Fibroblast of villous mesenchyme (primary cell): Measurements from ENCODE around the gene TYMP. TPM values are rescaled to one million over a fixed set of nuclear protein-coding genes. Genes with fewer than 3 reads are reported as not detected.
"Not testable (repeated sequence)": the region's sequence is repeated elsewhere in the genome, so short reads cannot be mapped to it uniquely, and the experiment has no call there.

Experiments
- DNase-seq: peaks from one replicate; pipeline ENCODE4 v3.0.0-alpha.2; 2010; ENCODE audit warnings: low read depth
- H3K4me3 ChIP-seq: 2 replicates; pipeline ENCODE4 v1.5.1; 2011; ENCODE audit warnings: low read depth, mild to moderate bottlenecking, low read length
- total RNA-seq: library from RNA; depleted of rRNA; stranded (reverse); fragments of >200 nt; gene quantifications from 2 replicates; pipeline ENCODE4 v1.2.3, GENCODE V29; 2012
- TF ChIP-seq, protein P1 (sequence below): IDR thresholded peaks from 2 replicates; pipeline ENCODE4 v1.5.1; 2012; ENCODE audit warnings: low read depth, mild to moderate bottlenecking, low read length; ENCODE audit not compliant: insufficient read depth

Gene TYMP
- total RNA-seq, 1 donor, result 16.0 TPM

DNA sequence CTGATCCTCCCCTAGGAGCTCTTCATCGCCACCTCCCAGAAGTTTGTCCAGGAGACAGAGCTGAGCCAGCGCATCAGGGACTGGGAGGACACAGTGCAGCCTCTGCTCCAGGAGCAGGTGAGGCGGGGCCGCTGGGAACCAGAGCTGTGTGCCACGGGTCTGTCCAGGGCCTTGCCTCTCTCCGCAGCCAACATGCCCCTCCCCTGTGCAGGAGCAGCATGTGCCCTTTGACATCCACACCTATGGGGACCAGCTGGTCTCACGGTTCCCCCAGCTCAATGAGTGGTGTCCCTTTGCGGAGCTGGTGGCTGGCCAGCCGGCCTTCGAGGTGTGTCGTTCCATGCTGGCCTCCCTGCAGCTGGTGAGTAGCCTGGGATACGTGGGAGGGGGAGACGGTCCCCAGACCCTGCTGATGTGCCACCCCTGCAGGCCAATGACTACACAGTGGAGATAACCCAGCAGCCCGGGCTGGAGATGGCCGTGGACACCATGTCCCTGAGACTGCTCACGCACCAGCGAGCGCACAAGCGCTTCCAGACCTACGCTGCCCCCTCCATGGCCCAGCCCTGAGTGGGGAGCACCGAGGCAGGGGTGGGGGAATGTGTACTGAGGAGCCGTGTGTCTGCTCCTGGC, 6.9 kb downstream of the TYMP start:
- TF ChIP-seq, protein P1, sequence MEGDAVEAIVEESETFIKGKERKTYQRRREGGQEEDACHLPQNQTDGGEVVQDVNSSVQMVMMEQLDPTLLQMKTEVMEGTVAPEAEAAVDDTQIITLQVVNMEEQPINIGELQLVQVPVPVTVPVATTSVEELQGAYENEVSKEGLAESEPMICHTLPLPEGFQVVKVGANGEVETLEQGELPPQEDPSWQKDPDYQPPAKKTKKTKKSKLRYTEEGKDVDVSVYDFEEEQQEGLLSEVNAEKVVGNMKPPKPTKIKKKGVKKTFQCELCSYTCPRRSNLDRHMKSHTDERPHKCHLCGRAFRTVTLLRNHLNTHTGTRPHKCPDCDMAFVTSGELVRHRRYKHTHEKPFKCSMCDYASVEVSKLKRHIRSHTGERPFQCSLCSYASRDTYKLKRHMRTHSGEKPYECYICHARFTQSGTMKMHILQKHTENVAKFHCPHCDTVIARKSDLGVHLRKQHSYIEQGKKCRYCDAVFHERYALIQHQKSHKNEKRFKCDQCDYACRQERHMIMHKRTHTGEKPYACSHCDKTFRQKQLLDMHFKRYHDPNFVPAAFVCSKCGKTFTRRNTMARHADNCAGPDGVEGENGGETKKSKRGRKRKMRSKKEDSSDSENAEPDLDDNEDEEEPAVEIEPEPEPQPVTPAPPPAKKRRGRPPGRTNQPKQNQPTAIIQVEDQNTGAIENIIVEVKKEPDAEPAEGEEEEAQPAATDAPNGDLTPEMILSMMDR, result no peak
- no peak for DNase-seq
- H3K4me3 ChIP-seq, result no peak overlapping the region

DNA sequence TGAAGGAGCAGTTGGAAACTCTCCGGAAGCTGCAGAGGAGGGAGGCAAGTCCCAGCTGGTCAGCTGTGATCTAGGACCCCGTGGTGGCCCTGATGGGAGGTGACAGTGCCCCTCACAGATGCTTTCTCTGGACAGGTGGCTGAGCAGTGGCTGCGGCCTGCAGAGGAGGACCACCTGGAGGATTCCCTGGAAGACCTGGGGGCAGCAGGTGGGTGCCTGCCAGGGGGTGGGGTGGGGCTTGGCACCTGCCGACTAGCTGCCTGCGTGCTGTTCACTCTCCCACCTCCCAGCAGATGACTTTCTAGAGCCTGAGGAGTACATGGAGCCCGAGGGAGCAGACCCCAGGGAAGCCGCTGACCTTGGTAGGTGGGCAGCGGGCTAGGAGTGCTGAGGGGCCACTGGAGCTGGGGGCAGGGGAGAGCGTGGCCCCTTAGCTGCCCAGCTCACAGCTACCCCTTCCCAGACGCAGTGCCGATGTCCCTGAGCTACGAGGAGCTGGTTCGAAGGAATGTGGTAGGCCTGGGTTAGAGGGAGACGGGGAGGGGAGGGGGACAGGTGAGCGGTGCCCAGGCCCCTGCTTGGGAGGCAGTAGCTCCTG, 7.5 kb downstream of the TYMP start:
- H3K4me3 ChIP-seq, result no peak overlapping the region
- TF ChIP-seq, protein P1, result no peak
- no peak for DNase-seq

DNA sequence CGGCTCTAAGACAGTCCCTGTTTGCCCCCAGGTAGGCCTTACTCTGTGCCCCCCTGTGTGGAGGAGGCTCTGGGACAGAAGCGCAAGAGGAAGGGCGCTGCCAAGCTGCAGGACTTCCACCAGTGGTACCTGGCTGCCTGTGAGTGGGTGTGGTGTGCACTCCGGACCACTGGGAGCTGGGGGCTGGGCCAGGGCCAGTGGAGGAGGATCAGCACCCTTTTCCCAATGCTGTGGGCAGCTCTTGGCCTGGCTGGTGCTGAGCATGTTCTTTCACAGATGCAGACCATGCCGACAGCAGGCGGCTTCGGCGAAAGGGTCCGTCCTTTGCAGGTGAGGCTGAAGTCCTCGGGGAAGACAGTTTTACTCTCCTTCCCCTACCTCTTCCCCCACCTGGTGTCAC, 8.1 kb downstream of the TYMP start:
- no peak for DNase-seq
- no peak overlapping the region for H3K4me3 ChIP-seq
- TF ChIP-seq, protein P1, result no peak

DNA sequence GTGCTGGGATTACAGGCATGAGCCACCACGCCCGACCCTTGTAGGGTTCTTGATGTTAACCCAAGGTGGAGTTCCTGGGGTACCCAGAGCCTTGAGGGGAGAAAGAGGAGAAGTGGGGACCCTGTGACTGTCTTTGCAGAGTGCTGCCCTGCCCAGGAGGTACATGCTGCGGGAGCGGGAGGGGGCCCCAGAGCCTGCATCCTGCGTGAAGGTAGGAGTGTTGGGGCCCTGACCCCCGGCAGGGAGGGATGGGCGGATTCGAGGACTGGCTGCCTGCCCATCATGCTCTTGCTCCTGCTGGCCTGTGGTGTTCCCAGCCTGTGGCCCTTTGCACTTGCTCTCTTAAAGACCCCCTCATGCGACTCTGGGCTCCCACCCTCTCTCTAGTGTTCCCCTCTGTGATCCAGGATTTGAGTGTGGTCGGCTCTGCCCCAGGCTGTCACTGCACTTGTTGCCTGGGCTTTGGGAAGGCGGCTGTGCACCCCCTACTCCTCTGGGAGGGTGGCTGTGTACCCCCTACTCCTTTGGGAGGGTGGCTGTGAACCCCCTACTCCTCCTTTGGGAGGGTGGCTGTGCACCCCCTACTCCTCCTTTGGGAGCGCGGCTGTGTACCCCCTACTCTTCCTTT, 8.9 kb downstream of the TYMP start:
- DNase-seq, result no peak
- TF ChIP-seq, protein P1, result no peak
- H3K4me3 ChIP-seq, result no peak overlapping the region

DNA sequence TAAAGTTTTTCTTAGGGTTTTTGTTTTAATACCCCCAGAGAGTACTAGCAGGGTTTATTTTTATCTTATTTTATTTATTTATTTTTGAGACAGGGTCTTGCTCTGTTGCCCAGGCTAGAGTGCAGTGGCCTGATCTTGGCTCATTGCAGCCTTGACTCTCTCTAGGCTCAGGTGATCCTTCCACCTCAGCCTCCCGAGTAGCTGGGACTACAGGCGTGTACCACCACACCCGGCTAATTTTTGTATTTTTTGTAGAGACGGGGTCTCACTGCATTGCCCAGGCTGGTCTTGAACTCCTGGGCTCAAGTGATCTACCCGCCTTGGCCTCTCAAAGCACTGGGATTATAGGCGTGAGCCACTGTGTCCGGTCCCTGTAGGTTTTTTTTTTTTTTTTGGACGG, 9.6 kb downstream of the TYMP start:
- not testable (repeated sequence) for DNase-seq, H3K4me3 ChIP-seq

DNA sequence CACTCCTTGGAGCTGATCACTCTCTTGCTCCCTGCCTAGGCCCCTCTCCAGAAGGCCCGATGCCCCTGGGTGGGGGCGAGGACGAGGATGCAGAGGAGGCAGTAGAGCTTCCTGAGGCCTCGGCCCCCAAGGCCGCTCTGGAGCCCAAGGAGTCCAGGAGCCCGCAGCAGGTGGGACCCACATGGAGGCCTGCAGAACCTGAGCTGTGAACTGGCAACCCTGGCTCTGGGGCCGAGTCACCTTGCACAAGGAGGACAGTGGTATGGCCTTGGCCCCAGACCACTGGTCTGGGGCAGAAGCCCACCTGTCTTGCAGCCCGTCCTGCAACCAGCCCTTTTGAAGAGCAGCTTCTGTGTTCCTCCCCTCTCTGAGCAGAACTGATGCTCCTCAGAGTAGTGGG, 10.7 kb downstream of the TYMP start:
- no peak for DNase-seq
- TF ChIP-seq, protein P1, result no peak
- H3K4me3 ChIP-seq, result no peak overlapping the region

DNA sequence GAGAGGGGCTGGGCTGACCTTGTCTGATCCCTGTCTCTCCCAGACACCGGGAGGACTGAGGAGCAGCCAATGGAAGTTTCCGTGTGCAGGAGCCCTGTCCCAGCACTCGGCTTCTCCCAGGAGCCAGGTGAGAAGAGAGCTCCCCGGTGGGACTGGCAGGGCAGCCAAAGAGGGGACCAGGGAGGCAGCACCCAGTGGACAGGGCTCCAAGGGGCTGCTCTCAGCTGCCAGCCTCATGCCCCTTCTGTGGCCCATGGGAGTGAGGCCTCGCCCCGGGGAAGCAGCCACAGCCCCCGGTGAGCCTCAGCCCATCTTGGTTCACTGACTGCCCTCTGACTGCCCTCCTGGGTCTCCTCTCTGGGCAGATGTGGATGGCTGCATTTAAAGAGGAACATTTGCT, 11.2 kb downstream of the TYMP start:
- DNase-seq, result no peak
- TF ChIP-seq, protein P1, result no peak
- no peak overlapping the region for H3K4me3 ChIP-seq
